ENCODE results near the gene VAMP3. TPM values are rescaled to one million over a fixed set of nuclear protein-coding genes. Genes with fewer than 3 reads are reported as not detected.
A peak's percentile ranks its signal among the peaks of the same experiment; 100 is the strongest.

The VAMP3 gene
- total and polyA plus RNA-seq, 9 of the 15 experiments (the other 6 are each of a cell fraction or from before 2014, with no cell fraction given): 27.1 to 71.3 (median 47.5) TPM

DNA sequence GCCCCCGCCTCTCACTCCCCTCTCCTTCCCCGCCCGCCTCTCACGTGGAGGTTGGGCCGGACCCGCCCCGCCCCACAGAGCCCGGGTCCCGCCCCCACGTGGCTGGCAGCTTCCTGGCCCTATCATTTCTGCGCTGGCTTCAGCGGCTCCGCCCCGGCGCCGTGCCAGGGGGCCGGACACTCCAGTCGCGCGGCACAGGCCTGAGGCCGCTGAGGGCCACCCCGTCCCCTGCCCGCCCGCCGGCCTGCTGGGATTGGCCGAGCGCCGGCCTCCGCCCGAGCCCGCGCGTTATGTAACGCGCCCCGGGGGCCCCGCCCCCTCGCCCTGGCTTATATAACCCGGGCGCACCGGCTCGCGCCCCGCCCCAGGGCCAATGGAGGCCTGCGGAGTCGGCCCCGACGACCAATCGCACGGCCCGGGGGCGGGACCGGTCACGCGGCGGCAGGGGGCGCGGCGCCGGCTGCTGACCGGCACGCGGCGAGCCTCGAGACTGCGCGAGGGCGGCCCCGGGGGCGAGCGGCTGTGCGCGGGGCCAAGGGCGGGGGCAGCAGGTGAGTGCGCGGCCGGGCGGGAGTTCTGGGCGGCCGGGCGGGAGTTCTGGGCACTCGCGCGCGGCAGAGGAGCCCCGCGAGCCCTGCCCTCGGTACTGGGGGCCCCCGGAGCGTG is 12.9 kb downstream of the VAMP3 start, which contains the start of gene PER3 (continued):
- TF ChIP-seq, protein P1, sequence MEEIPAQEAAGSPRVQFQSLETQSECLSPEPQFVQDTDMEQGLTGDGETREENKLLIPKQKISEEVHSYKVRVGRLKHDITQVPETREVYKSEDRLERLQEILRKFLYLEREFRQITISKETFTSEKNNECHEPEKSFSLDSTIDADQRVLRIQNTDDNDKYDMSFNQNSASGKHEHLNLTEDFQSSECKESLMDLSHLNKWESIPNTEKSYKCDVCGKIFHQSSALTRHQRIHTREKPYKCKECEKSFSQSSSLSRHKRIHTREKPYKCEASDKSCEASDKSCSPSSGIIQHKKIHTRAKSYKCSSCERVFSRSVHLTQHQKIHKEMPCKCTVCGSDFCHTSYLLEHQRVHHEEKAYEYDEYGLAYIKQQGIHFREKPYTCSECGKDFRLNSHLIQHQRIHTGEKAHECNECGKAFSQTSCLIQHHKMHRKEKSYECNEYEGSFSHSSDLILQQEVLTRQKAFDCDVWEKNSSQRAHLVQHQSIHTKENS (CRISPR knock-in tag; IDR thresholded peaks at IDR 0.05): no peak
- TF ChIP-seq CEBPB (tag; IDR thresholded peaks at IDR 0.05) (peak; percentile 44; the same call in 1 of the 2 replicates), XRCC5 (IDR thresholded peaks at IDR 0.05; ENCODE audit: low read depth, low read length) (no peak), KLF1 (tag; IDR thresholded peaks at IDR 0.05) (peak; percentile 72), ZNF239 (CRISPR knock-in tag; IDR thresholded peaks at IDR 0.05) (no peak), BACH1 (tag; IDR thresholded peaks at IDR 0.05) (no peak), L3MBTL2 (IDR thresholded peaks at IDR 0.05) (peak; percentile 99), DMBX1 (CRISPR knock-in tag; IDR thresholded peaks at IDR 0.05; ENCODE audit: borderline replicate concordance) (no peak), ZNF253 (CRISPR knock-in tag; conservative IDR thresholded peaks at IDR 0.05) (no peak), CTBP1 (IDR thresholded peaks at IDR 0.05; ENCODE audit: borderline replicate concordance) (peak; percentile 91), FOS (IDR thresholded peaks at IDR 0.05; ENCODE audit: extremely low read depth, insufficient read length) (no peak), ZNF77 (CRISPR knock-in tag; IDR thresholded peaks at IDR 0.05) (no peak), HNRNPK (IDR thresholded peaks at IDR 0.05; ENCODE audit: low read depth, low read length, poor library complexity, severe bottlenecking) (no peak), YY1 (IDR thresholded peaks at IDR 0.05; ENCODE audit: borderline replicate concordance in 1 of 3, control insufficient read depth in 1 of 3, extremely low read depth in 1 of 3, insufficient read depth in 3 of 3, insufficient read length in 1 of 3, insufficient replicate concordance in 2 of 3, low read depth in 1 of 3, low read length in 2 of 3) (peak in 2 of 3 experiments; percentile 32 to 56), NR3C1 (CRISPR knock-in tag; IDR thresholded peaks at IDR 0.05) (no peak; the same call in 1 of the 2 replicates), ZNF282 (CRISPR knock-in tag; IDR thresholded peaks at IDR 0.05) (0 out of 2 replicates have a peak, but pooled peaks have one; percentile 39), HDAC8 (tag; IDR thresholded peaks at IDR 0.05) (no peak)
- TF ChIP-seq, protein P2, sequence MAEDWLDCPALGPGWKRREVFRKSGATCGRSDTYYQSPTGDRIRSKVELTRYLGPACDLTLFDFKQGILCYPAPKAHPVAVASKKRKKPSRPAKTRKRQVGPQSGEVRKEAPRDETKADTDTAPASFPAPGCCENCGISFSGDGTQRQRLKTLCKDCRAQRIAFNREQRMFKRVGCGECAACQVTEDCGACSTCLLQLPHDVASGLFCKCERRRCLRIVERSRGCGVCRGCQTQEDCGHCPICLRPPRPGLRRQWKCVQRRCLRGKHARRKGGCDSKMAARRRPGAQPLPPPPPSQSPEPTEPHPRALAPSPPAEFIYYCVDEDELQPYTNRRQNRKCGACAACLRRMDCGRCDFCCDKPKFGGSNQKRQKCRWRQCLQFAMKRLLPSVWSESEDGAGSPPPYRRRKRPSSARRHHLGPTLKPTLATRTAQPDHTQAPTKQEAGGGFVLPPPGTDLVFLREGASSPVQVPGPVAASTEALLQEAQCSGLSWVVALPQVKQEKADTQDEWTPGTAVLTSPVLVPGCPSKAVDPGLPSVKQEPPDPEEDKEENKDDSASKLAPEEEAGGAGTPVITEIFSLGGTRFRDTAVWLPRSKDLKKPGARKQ (CRISPR knock-in tag; IDR thresholded peaks at IDR 0.05): no peak
- TF ChIP-seq, protein P3, sequence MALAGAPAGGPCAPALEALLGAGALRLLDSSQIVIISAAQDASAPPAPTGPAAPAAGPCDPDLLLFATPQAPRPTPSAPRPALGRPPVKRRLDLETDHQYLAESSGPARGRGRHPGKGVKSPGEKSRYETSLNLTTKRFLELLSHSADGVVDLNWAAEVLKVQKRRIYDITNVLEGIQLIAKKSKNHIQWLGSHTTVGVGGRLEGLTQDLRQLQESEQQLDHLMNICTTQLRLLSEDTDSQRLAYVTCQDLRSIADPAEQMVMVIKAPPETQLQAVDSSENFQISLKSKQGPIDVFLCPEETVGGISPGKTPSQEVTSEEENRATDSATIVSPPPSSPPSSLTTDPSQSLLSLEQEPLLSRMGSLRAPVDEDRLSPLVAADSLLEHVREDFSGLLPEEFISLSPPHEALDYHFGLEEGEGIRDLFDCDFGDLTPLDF (CRISPR knock-in tag; IDR thresholded peaks at IDR 0.05): no peak
- TF ChIP-seq, protein P4, sequence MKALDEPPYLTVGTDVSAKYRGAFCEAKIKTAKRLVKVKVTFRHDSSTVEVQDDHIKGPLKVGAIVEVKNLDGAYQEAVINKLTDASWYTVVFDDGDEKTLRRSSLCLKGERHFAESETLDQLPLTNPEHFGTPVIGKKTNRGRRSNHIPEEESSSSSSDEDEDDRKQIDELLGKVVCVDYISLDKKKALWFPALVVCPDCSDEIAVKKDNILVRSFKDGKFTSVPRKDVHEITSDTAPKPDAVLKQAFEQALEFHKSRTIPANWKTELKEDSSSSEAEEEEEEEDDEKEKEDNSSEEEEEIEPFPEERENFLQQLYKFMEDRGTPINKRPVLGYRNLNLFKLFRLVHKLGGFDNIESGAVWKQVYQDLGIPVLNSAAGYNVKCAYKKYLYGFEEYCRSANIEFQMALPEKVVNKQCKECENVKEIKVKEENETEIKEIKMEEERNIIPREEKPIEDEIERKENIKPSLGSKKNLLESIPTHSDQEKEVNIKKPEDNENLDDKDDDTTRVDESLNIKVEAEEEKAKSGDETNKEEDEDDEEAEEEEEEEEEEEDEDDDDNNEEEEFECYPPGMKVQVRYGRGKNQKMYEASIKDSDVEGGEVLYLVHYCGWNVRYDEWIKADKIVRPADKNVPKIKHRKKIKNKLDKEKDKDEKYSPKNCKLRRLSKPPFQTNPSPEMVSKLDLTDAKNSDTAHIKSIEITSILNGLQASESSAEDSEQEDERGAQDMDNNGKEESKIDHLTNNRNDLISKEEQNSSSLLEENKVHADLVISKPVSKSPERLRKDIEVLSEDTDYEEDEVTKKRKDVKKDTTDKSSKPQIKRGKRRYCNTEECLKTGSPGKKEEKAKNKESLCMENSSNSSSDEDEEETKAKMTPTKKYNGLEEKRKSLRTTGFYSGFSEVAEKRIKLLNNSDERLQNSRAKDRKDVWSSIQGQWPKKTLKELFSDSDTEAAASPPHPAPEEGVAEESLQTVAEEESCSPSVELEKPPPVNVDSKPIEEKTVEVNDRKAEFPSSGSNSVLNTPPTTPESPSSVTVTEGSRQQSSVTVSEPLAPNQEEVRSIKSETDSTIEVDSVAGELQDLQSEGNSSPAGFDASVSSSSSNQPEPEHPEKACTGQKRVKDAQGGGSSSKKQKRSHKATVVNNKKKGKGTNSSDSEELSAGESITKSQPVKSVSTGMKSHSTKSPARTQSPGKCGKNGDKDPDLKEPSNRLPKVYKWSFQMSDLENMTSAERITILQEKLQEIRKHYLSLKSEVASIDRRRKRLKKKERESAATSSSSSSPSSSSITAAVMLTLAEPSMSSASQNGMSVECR (CRISPR knock-in tag; IDR thresholded peaks at IDR 0.05): no peak; the same call in 1 of the 2 replicates
